Ammon's horn (tissue), 1 donor: ENCODE results near the gene ZNF638.
"Not testable (repeated sequence)": the region's sequence is repeated elsewhere in the genome, so short reads cannot be mapped to it uniquely, and the experiment has no call there.

ENCODE experiments used
- DNase-seq: peaks from one replicate; pipeline ENCODE4 v3.0.0-alpha.2; 2016; ENCODE audit warnings: low spot score

Gene ZNF638

GRCh38 chr2:71395471-71395870 lies 63.9 kb downstream of the ZNF638 start:
- no peak for DNase-seq

GRCh38 chr2:71402427-71402826 lies 70.8 kb downstream of the ZNF638 start:
- DNase-seq = no peak

GRCh38 chr2:71409611-71410010 lies 78.0 kb downstream of the ZNF638 start:
- DNase-seq = no peak

- DNase-seq = no peak
Observed at GRCh38 chr2:71410696-71411095, 79.1 kb downstream of the ZNF638 start.

GRCh38 chr2:71416866-71417265 lies 85.3 kb downstream of the ZNF638 start:
- not testable (repeated sequence) for DNase-seq

GRCh38 chr2:71417300-71418202 lies 86.0 kb downstream of the ZNF638 start:
- DNase-seq = no peak

GRCh38 chr2:71419145-71419544 lies 87.6 kb downstream of the ZNF638 start:
- no peak for DNase-seq

GRCh38 chr2:71419976-71420375 lies 88.4 kb downstream of the ZNF638 start:
- no peak for DNase-seq

- no peak for DNase-seq
Observed at GRCh38 chr2:71422786-71423185, 91.2 kb downstream of the ZNF638 start.

GRCh38 chr2:71423817-71424420 lies 92.3 kb downstream of the ZNF638 start:
- peak; percentile 29 for DNase-seq

GRCh38 chr2:71426721-71427120 lies 95.1 kb downstream of the ZNF638 start:
- no peak for DNase-seq

- DNase-seq = no peak
Observed at GRCh38 chr2:71428472-71429383, 97.1 kb downstream of the ZNF638 start.

- DNase-seq = not testable (repeated sequence)
Observed at GRCh38 chr2:71445142-71445541, 113.6 kb downstream of the ZNF638 start.

- no peak for DNase-seq
Observed at GRCh38 chr2:71446505-71446904, 114.9 kb downstream of the ZNF638 start.

GRCh38 chr2:71449343-71449742 lies 117.8 kb downstream of the ZNF638 start:
- no peak for DNase-seq

GRCh38 chr2:71451705-71452104 lies 120.1 kb downstream of the ZNF638 start:
- DNase-seq = no peak

GRCh38 chr2:71452565-71452964 lies 121.0 kb downstream of the ZNF638 start:
- no peak for DNase-seq

- DNase-seq = no peak
Observed at GRCh38 chr2:71453404-71454220, 122.0 kb downstream of the ZNF638 start, which contains the start of gene DYSF. DYSF (plus strand) TSS chr2:71453561.

GRCh38 chr2:71454221-71455010 lies 122.8 kb downstream of the ZNF638 start:
- no peak for DNase-seq

- no peak for DNase-seq
Observed at GRCh38 chr2:71455011-71455740, 123.6 kb downstream of the ZNF638 start.
